ENCODE measurements around the gene FIBCD1.

FIBCD1 gene

GRCh38 chr9:130852801-130853200 lies 86.2 kb downstream of the FIBCD1 start:
- DNase-seq: no peak
